Measurements from ENCODE around the gene NSUN7. TPM values are rescaled to one million over a fixed set of nuclear protein-coding genes. Genes with fewer than 3 reads are reported as not detected.
"Not testable (repeated sequence)": the region's sequence is repeated elsewhere in the genome, so short reads cannot be mapped to it uniquely, and the experiment has no call there.

Gene NSUN7, protein sequence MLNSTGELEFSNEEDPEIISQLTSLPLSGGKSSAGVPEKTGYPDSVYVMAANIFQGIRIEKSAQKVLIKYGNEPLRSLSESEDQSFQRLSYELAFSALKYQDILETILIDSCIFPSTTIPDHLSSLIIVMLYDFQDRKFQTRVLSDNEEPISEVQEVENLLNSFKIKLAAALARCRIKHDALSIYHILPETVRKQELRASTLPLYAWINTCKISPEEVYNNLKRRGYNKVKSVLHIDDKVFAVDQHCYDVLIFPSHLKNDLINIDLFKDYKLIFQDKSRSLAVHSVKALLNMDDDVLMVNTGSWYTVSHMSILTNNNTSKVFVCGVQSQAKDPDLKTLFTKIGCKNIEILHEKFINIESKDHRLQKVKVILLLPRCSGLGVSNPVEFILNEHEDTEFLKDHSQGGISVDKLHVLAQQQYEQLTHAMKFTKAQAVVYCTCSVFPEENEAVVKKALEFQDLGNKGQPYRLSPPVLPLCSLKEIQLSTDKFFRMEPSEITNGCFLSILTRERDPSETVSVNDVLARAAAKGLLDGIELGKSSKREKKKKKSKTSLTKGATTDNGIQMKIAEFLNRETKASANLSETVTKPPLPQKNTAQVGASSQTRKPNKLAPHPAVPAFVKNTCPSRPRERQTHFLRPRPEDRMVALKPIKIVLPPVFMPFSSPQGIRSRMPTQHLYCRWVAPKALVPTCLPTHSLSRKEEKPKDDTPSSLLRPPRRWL
- 1 to 10 TPM; 4.5 to 6.7 TPM for total RNA-seq

- peak; percentile 78 to 81 for ATAC-seq (replicated peaks in 1 of 2)
- peak; percentile 56 to 62 for DNase-seq
- Mint-ChIP-seq H3K27me3 (ENCODE audit: low read depth) (peaks cover 38% of the 10 kb centered on the region), H3K4me3 (peak within 1 kb of the TSS; percentile 77 to 78), H3K27ac (peak within 1 kb of the TSS; percentile 54), H3K4me1 (ENCODE audit: low read depth) (peaks cover 9% of the 10 kb centered on the region), H3K9me3 (peaks cover 0 to 1% of the 10 kb centered on the region in 2 donors), H3K36me3 (ENCODE audit: insufficient read depth in 2 of 2) (peaks cover 4 to 9% of the 10 kb centered on the region in 2 donors)
Observed at GRCh38 chr4:40749717-40750460, at the start of gene NSUN7. NSUN7 (plus strand) TSS chr4:40749955; CDS start chr4:40750694, 739 bp downstream.

GRCh38 chr4:40702137-40702799 lies 47.5 kb upstream of the NSUN7 start:
- no peaks in the 10 kb centered on the region for H3K9me3 Mint-ChIP-seq
- H3K27me3 Mint-ChIP-seq (ENCODE audit: low read depth), result no peaks in the 10 kb centered on the region
- DNase-seq (no peak), ATAC-seq (replicated peaks in 1 of 2) (peak; percentile 66 to 69)
- peak overlapping the region; percentile 38 to 80 for H3K4me3 Mint-ChIP-seq
- H3K4me1 Mint-ChIP-seq (ENCODE audit: low read depth), result peaks cover 51% of the 10 kb centered on the region
- peaks cover 2% of the 10 kb centered on the region in 2 donors for H3K36me3 Mint-ChIP-seq (ENCODE audit: insufficient read depth in 2 of 2)
- peak overlapping the region; percentile 97 for H3K27ac Mint-ChIP-seq

- peaks cover under 1% of the 10 kb centered on the region for H3K27me3 Mint-ChIP-seq (ENCODE audit: low read depth)
- no peaks in the 10 kb centered on the region for H3K9me3 Mint-ChIP-seq
- peaks cover 2% of the 10 kb centered on the region in 2 donors for H3K36me3 Mint-ChIP-seq (ENCODE audit: insufficient read depth in 2 of 2)
- DNase-seq (peak; percentile 71 to 75), ATAC-seq (replicated peaks in 1 of 2) (peak; percentile 77 to 78)
- peaks cover 53% of the 10 kb centered on the region for H3K4me1 Mint-ChIP-seq (ENCODE audit: low read depth)
- H3K27ac Mint-ChIP-seq, result peak overlapping the region; percentile 97
- H3K4me3 Mint-ChIP-seq, result peak overlapping the region; percentile 38 to 80
Observed at GRCh38 chr4:40702800-40703151, 47.0 kb upstream of the NSUN7 start.

DNA sequence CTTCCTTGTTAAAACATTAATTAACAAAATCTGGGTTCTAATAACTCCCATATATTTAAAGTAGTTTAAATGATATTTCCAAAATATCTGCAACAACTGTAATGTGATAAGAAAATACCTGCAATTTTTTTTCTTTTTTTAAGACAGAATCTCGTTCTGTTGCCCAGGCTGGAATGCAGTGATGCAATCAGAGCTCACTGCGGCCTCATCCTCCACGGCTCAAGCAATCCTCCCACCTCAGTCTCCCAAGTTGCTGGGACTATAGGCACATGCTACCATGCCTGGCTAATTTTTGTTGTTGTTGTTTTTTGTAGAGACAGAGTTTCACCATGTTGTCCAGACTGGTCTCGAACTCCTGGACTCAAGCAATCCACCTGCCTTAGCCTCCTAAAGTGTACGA lies 45.7 kb upstream of the NSUN7 start:
- DNase-seq, result no peak
- Mint-ChIP-seq H3K4me1 (ENCODE audit: low read depth) (peaks cover 46% of the 10 kb centered on the region), H3K9me3 (no peaks in the 10 kb centered on the region), H3K4me3 (no peak overlapping the region), H3K27ac (no peak overlapping the region), H3K27me3 (ENCODE audit: low read depth) (peaks cover 14% of the 10 kb centered on the region), H3K36me3 (ENCODE audit: insufficient read depth in 2 of 2) (peaks cover 2% of the 10 kb centered on the region in 2 donors)
- ATAC-seq (replicated peaks in 1 of 2), result no peak

- Mint-ChIP-seq H3K27ac (no peak overlapping the region), H3K27me3 (ENCODE audit: low read depth) (peaks cover 27% of the 10 kb centered on the region)
- no peak for ATAC-seq (replicated peaks in 1 of 2)
Observed at GRCh38 chr4:40710484-40711254, 39.1 kb upstream of the NSUN7 start.

GRCh38 chr4:40713001-40713400 lies 36.8 kb upstream of the NSUN7 start:
- not testable (repeated sequence) for H3K27ac Mint-ChIP-seq

More at GRCh38 chr4:40710484-40711254, 39.1 kb upstream of the NSUN7 start:
- no peak overlapping the region for H3K4me3 Mint-ChIP-seq
- H3K9me3 Mint-ChIP-seq, result no peaks in the 10 kb centered on the region
- no peak for DNase-seq
- peaks cover 29% of the 10 kb centered on the region for H3K4me1 Mint-ChIP-seq (ENCODE audit: low read depth)
- no peaks in the 10 kb centered on the region for H3K36me3 Mint-ChIP-seq (ENCODE audit: insufficient read depth in 2 of 2)

DNA sequence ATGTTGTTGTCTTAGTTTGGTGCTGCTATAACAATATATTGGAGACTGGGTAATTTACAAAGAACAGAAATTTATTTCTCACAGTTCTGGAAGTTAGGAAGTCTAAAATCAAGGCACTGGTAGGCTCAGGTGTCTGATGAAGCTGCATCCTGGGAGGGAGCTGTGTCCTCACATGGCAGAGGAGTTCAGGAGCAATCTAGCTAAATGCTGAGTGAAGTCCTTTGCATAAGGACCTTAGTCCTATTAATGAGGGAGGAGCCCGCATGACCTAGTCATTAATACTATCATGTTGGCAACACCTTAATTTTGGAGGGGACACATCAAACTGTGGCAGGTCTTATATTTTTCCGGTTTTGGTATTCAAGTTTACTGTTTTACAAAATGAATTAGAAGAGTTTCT lies 36.0 kb upstream of the NSUN7 start:
- no peak for ATAC-seq (replicated peaks in 1 of 2)
- Mint-ChIP-seq H3K9me3 (no peaks in the 10 kb centered on the region), H3K4me1 (ENCODE audit: low read depth) (peaks cover 40% of the 10 kb centered on the region), H3K36me3 (ENCODE audit: insufficient read depth in 2 of 2) (no peaks in the 10 kb centered on the region), H3K4me3 (no peak overlapping the region), H3K27me3 (ENCODE audit: low read depth) (peaks cover 16% of the 10 kb centered on the region), H3K27ac (no peak overlapping the region)
- DNase-seq, result no peak

More at GRCh38 chr4:40713001-40713400, 36.8 kb upstream of the NSUN7 start:
- not testable (repeated sequence) for H3K4me3 Mint-ChIP-seq; DNase-seq; H3K36me3 Mint-ChIP-seq (ENCODE audit: insufficient read depth in 2 of 2); H3K9me3 Mint-ChIP-seq; ATAC-seq (replicated peaks in 1 of 2)
- H3K27me3 Mint-ChIP-seq (ENCODE audit: low read depth), result peaks cover 24% of the 10 kb centered on the region
- peaks cover 35% of the 10 kb centered on the region for H3K4me1 Mint-ChIP-seq (ENCODE audit: low read depth)

DNA sequence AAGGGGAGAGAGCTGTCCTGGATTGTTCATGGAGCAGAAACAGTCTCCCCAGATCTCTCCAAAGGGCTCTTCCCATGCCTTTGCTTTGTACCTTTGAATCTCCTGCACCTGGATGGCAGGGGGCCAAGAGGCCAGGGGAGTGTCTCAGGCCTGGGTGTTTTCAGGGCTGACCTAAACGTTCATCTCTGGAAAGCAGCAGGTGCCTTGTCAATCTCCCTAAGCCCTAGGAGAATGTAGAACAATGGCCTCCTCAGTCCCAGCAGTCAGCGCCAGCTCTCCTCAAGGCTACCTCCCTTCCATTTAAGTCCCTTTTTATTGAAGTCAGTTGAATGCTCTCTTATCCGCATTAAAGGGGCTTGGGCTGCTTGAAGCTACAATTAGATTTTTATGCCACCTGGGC lies 31.2 kb upstream of the NSUN7 start:
- DNase-seq (no peak), ATAC-seq (replicated peaks in 1 of 2) (no peak)
- H3K9me3 Mint-ChIP-seq, result no peaks in the 10 kb centered on the region
- peak overlapping the region in 1 of 2 donors; percentile 24 for H3K4me3 Mint-ChIP-seq
- H3K27ac Mint-ChIP-seq, result peak overlapping the region; percentile 43
- no peaks in the 10 kb centered on the region for H3K27me3 Mint-ChIP-seq (ENCODE audit: low read depth)
- no peaks in the 10 kb centered on the region for H3K36me3 Mint-ChIP-seq (ENCODE audit: insufficient read depth in 2 of 2)
- H3K4me1 Mint-ChIP-seq (ENCODE audit: low read depth), result peaks cover 30% of the 10 kb centered on the region

DNA sequence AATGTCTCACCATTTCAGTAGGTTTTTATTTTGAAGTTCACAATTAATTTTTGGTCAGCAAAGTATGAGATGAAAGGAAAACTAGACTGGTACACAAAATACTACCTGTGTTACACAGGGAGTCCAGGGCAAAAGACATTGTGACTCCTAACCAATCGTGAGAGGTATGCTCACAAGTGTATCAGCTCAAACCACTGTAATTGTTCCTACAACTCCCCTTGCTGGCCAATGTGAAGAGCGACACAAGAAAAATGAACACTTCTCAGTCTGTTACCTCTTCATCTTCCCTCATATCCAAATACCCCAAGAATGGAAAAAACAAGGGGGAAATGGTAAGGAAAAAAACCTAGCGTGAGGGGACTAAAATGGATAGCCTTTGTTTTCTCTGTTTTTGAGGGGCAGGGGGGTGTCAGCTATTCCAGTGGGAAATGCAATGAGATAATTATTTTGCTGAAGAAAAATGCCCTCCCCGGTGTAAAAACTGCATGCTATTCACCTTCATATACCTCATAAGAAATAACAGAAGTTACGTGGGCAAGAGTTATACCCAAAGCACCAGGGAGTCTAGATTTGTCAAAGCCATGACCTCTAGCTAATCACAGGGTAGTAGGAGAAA lies 30.6 kb upstream of the NSUN7 start:
- Mint-ChIP-seq H3K9me3 (no peaks in the 10 kb centered on the region), H3K36me3 (ENCODE audit: insufficient read depth in 2 of 2) (no peaks in the 10 kb centered on the region), H3K4me1 (ENCODE audit: low read depth) (peaks cover 27% of the 10 kb centered on the region), H3K27ac (peak overlapping the region; percentile 43), H3K27me3 (ENCODE audit: low read depth) (no peaks in the 10 kb centered on the region), H3K4me3 (peak overlapping the region in 1 of 2 donors; percentile 24)
- peak in 1 of 2 donors; percentile 21 for DNase-seq
- peak; percentile 54 to 62 for ATAC-seq (replicated peaks in 1 of 2)

DNA sequence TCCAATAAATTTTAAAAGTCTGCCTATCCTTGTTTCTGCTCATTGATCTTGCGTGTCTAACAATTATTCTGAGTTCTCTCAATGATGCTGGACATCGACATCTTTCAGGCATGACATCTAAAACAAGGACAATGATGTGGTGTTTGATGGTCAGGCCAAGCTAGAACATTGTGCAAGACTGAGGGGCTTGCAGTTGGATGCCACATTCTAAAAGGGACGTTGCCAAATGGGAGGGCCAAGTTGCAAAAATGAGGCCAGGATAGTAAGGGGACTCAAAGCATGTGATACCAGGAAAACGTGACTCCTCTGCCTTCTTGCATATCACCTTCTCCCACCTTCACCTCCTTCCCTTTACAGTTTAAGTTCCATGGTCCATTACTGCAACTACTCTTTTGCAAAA lies 29.4 kb upstream of the NSUN7 start:
- no peak for ATAC-seq (replicated peaks in 1 of 2)
- no peak for DNase-seq
- Mint-ChIP-seq H3K9me3 (no peaks in the 10 kb centered on the region), H3K27ac (no peak overlapping the region), H3K4me3 (no peak overlapping the region), H3K36me3 (ENCODE audit: insufficient read depth in 2 of 2) (no peaks in the 10 kb centered on the region), H3K27me3 (ENCODE audit: low read depth) (no peaks in the 10 kb centered on the region), H3K4me1 (ENCODE audit: low read depth) (peaks cover 25% of the 10 kb centered on the region)

GRCh38 chr4:40720916-40721315 lies 28.8 kb upstream of the NSUN7 start:
- Mint-ChIP-seq H3K27ac (no peak overlapping the region), H3K36me3 (ENCODE audit: insufficient read depth in 2 of 2) (no peaks in the 10 kb centered on the region), H3K4me3 (peak overlapping the region in 1 of 2 donors; percentile 37), H3K4me1 (ENCODE audit: low read depth) (peaks cover 24% of the 10 kb centered on the region), H3K9me3 (no peaks in the 10 kb centered on the region), H3K27me3 (ENCODE audit: low read depth) (no peaks in the 10 kb centered on the region)
- DNase-seq (no peak), ATAC-seq (replicated peaks in 1 of 2) (no peak)

Measured in activated T-cell treated with anti-CD3 and anti-CD28 coated beads, Interleukin-2, amount 50 U/mL, for 72 hours (primary cell).